HG02798 (cell line): ENCODE results near the gene DRD3.

Source experiments
- ATAC-seq: cut with Tn5 transposase; IDR thresholded peaks from one replicate; pipeline ENCODE4 v1.9.1; 2021; ENCODE audit warnings: mild to moderate bottlenecking; ENCODE audit not compliant: unreplicated experiment, poor library complexity

The DRD3 gene

DNA sequence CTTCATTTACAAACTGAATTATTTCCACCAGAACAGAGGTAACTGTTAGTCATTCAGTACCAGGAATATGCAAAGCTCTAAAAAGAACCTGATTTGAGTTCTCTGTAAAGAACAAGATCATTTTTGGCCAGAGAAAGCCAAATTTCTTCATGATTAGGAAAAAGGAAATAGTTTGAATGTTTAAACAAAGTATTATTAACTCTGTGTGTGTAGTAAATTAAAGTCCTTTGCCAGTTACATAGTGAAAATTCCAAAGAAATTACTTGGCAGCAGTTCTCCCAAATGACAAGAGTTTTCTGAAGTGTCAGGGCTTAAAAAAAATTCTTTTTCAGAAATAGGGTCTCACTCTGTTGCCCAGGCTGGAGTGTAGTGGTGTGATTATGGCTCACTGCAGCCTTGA lies 97.8 kb downstream of the DRD3 start:
- ATAC-seq = no peak

DNA sequence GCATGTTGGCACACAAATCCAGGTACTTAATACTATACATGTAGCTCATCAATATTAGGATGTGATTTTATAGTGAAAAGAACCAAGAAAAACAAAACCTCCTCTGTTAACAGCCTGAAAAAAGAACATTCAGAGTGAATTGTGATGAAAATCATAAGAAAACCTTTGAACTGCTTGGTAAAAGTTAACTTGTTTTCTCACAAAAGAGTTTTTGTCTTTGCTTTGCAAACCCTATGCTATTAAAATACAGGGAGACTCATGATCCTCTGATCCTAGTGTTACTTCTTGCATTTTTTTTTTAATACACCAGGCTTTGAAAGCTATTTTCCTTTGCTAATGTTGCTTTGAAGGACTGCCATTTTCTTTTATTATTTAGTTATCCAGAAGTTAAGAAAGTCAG lies 98.7 kb downstream of the DRD3 start:
- ATAC-seq = no peak

DNA sequence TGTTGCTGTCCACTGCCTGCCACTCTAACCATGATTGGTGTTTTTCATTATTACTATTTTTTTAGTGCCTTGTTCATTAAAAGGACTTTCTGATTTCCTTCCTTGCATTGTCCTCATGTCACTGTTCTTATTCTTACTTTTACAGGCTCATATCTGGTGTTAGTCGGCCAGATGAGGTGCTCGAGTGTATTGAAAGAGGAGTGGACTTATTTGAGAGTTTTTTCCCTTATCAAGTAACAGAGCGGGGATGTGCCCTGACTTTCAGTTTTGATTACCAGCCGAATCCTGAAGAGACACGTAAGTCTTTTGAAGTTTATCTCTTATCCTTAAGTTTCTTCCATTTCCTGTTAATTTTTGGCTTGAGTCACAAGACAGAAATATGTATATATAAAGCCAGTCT lies 99.1 kb downstream of the DRD3 start:
- ATAC-seq = no peak

DNA sequence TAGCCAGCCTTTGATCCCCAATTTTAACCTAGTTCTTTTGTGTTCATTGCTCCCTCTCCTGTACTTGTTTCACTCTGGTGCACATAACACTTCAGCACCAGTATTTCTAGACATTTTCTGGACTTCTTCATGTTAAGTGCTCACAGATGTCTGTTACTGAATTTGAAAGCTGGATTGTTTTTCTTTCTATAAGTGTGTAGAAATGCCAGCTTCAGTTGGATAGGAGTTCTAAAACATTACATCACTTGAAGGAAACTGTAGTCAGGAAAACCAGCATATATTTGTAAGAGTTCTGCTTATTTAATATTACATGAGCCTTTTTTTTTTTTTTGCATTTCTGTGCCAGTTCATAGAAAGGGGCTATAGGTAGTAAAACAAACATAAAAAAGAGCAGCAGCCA lies 100.7 kb downstream of the DRD3 start:
- no peak for ATAC-seq
